ENCODE results near the gene HNF1B. TPM values are rescaled to one million over a fixed set of nuclear protein-coding genes. Genes with fewer than 3 reads are reported as not detected.

HNF1B gene
- total RNA-seq, 1 donor from 2014 or later: not detected

Other genes starting within 250 kb of the HNF1B start
- gene SYNRG, start 135.6 kb downstream of the HNF1B start, total RNA-seq: 40.8 TPM
- gene DDX52, start 101.6 kb downstream of the HNF1B start, total RNA-seq: 19.4 TPM
- not detected for gene TBC1D3K, start 179.4 kb upstream of the HNF1B start, total RNA-seq
- 5.5 TPM for gene TBC1D3L, start 244.0 kb upstream of the HNF1B start, total RNA-seq